Muscle layer of colon (tissue), 2 donors: ENCODE results near the gene LPXN.

Experiments used
- H3K27ac ChIP-seq: one replicate; pipeline ENCODE4 v1.7.0; 2013; ENCODE audit warnings: low read depth, mild to moderate bottlenecking, low read length, moderate library complexity
- H3K27me3 ChIP-seq, 2 donors: one replicate each; pipeline ENCODE4 v1.7.0; 2013; ENCODE audit warnings: low read length in 2 of 2, mild to moderate bottlenecking in 2 of 2; ENCODE audit not compliant: insufficient read depth in 2 of 2, control insufficient read depth in 1 of 2
- H3K36me3 ChIP-seq: one replicate; pipeline ENCODE4 v1.7.0; 2013; ENCODE audit warnings: mild to moderate bottlenecking, low read length; ENCODE audit not compliant: insufficient read depth
- H3K4me1 ChIP-seq: one replicate; pipeline ENCODE4 v1.7.0; 2013; ENCODE audit warnings: mild to moderate bottlenecking, low read length; ENCODE audit not compliant: insufficient read depth
- H3K4me3 ChIP-seq, 2 donors: one replicate each; pipeline ENCODE4 v1.7.0; 2013; ENCODE audit warnings: low read length in 2 of 2, low read depth in 1 of 2, mild to moderate bottlenecking in 1 of 2, moderate library complexity in 1 of 2
- H3K9ac ChIP-seq: one replicate; pipeline ENCODE4 v1.7.0; 2013; ENCODE audit warnings: low read length
- H3K9me3 ChIP-seq: one replicate; pipeline ENCODE4 v1.7.0; 2013; ENCODE audit warnings: mild to moderate bottlenecking, low read length
- donor health status: abdominal sarcoma.
- donor health status: Adenocarcinoma of cecum.

Gene LPXN

GRCh38 chr11:58508814-58509213, 66.8 kb downstream of the LPXN start:
- H3K9ac ChIP-seq, result no peak overlapping the region
- H3K4me1 ChIP-seq, result no peaks in the 10 kb centered on the region

GRCh38 chr11:58508005-58508404, 67.7 kb downstream of the LPXN start, which contains the start of gene OR5B21:
Gene OR5B21 (minus strand): TSS chr11:58508105. CDS start chr11:58508105, 0 bp downstream.
- Histone ChIP-seq H3K9ac (no peak within 1 kb of the TSS), H3K9me3 (no peaks in the 10 kb centered on the region), H3K4me3 (no peak within 1 kb of the TSS), H3K36me3 (no peaks in the 10 kb centered on the region), H3K27ac (no peak within 1 kb of the TSS), H3K4me1 (no peaks in the 10 kb centered on the region), H3K27me3 (no peaks in the 10 kb centered on the region)

More at GRCh38 chr11:58508814-58509213, 66.8 kb downstream of the LPXN start:
- Histone ChIP-seq H3K4me3 (no peak overlapping the region), H3K9me3 (no peaks in the 10 kb centered on the region), H3K27me3 (no peaks in the 10 kb centered on the region), H3K36me3 (no peaks in the 10 kb centered on the region), H3K27ac (no peak overlapping the region)

- Histone ChIP-seq H3K27ac (no peak overlapping the region), H3K4me3 (no peak overlapping the region), H3K9me3 (no peaks in the 10 kb centered on the region), H3K9ac (no peak overlapping the region), H3K36me3 (no peaks in the 10 kb centered on the region), H3K27me3 (no peaks in the 10 kb centered on the region), H3K4me1 (no peaks in the 10 kb centered on the region)
Observed at GRCh38 chr11:58507355-58507754, 68.3 kb downstream of the LPXN start.

DNA sequence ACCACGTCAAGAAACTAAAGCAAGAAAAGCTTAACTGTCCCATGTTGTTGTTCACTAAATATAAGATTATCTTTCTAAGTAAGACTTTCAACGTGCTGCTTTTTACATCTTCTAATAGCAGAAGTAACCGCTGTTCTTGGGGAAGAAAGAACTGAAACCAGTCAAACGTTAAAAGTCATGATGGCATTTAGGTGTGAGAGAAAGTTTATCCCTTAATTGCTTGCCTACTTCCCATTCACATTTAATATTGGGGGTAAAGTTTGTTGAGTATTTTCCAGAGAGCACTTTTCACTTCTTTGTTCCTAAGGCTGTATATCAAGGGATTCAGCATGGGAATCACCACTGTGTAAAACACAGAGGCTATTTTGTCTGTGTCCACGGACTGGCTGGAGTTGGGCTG, 68.7 kb downstream of the LPXN start:
- Histone ChIP-seq H3K27me3 (no peaks in the 10 kb centered on the region), H3K4me1 (no peaks in the 10 kb centered on the region), H3K27ac (no peak overlapping the region), H3K4me3 (no peak overlapping the region), H3K9ac (no peak overlapping the region), H3K36me3 (no peaks in the 10 kb centered on the region), H3K9me3 (no peaks in the 10 kb centered on the region)

DNA sequence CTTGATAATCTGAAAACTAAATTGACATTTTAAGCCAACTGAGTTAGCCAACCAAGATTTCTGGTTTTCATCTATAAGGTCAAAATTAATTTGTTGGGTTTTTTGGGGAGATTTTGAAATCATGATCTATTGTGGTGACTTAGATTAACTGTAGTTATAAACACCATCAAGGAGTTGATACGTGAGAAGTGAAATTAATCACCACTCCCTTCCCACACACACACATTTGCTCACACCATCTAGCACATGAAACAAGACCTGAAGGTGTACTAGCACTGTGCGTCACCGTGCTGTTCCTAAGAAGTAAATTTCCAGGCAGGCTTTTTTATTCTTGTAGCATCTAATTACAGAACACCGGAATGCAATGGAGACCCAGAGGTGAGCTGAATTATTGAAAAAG, 69.8 kb downstream of the LPXN start:
- Histone ChIP-seq H3K27me3 (no peaks in the 10 kb centered on the region), H3K36me3 (no peaks in the 10 kb centered on the region), H3K4me1 (no peaks in the 10 kb centered on the region), H3K9me3 (no peaks in the 10 kb centered on the region), H3K27ac (no peak overlapping the region), H3K9ac (no peak overlapping the region), H3K4me3 (no peak overlapping the region)

DNA sequence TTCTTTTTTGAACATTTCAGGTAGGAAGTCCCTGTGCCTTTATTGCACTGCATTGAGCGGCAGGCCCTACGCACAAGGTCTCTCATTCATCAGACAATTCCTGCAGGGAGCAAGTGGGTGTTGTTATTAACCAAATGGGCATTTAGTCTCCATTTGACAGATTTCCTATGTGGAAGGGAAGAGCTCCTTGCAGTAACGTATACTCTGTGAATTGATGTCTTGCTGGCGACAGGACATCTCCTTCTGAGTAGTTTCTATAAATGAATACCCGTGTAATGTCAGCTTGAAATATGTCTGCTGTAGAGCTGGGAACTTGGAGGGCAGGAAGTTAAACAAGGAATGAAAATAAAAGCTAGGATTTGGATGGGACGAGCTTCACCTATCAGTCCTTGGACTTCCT, 71.4 kb downstream of the LPXN start:
- Histone ChIP-seq H3K27ac (no peak overlapping the region), H3K9ac (no peak overlapping the region), H3K27me3 (no peaks in the 10 kb centered on the region), H3K4me3 (no peak overlapping the region), H3K4me1 (no peaks in the 10 kb centered on the region), H3K36me3 (no peaks in the 10 kb centered on the region), H3K9me3 (no peaks in the 10 kb centered on the region)

DNA sequence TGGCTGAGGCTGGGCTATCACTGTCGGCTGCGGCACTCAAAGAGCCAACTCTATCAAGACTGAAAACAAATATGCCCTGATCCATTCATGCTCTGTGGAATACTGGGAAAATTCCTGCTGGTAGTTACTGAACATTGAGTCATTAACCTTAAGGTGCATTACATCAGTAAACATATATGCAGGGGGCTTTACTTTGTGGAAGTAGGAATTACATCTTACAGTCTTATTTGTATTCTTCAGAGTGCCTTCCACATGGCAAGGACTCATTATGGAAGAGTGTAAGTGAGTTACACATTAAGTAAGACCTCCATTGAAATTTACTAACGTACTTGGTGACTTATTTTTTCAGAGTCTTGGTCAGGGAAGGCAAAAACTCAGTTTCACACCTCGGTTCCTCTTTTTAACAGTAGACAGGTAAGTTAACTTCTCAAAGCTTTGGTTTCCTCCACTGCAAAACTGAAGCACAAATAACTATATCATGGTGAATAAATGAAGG, 72.2 kb downstream of the LPXN start:
- Histone ChIP-seq H3K27ac (no peak overlapping the region), H3K9ac (no peak overlapping the region), H3K4me3 (no peak overlapping the region), H3K4me1 (no peaks in the 10 kb centered on the region), H3K27me3 (no peaks in the 10 kb centered on the region), H3K9me3 (no peaks in the 10 kb centered on the region), H3K36me3 (no peaks in the 10 kb centered on the region)

DNA sequence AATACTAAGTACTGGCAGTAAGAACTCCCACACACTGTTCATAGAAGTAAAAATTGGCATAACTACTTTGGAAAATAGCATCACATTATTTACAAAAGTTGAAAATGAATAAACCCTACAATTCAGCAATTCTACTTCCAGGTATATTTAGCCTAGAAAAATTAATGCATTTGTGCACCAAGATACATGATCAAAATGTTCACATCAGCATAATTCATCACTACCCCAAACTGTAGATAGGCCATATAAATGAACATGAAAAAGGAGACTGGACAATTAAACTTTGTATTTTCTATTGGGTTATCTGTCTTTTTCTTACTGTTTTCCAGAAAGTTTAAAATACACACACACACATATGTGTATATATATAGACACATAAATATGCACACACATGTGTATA, 73.7 kb downstream of the LPXN start:
- Histone ChIP-seq H3K4me1 (no peaks in the 10 kb centered on the region), H3K27me3 (no peaks in the 10 kb centered on the region), H3K4me3 (no peak overlapping the region), H3K9me3 (no peaks in the 10 kb centered on the region), H3K9ac (no peak overlapping the region), H3K27ac (no peak overlapping the region), H3K36me3 (no peaks in the 10 kb centered on the region)

DNA sequence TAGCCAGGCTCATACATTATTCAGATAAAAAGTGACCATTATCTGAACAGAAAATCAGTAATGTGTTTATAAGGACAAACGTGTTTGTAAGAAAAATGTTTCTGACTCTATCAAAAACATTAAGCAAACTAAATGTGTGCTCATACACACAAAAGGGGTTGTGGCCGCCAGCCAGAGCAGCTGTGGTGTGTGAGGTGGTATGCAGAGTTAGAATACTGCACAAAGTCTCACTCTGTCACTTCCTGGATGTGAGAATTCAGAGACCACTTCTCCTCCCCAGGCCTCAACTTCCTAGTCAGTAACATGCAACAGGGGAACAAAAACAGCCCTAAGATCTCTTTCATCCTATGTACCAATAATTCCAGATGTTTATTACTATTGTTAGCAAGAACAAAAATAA, 77.2 kb downstream of the LPXN start:
- Histone ChIP-seq H3K27ac (no peak overlapping the region), H3K9me3 (no peaks in the 10 kb centered on the region), H3K4me1 (no peaks in the 10 kb centered on the region), H3K9ac (no peak overlapping the region), H3K4me3 (no peak overlapping the region), H3K27me3 (no peaks in the 10 kb centered on the region), H3K36me3 (no peaks in the 10 kb centered on the region)

GRCh38 chr11:58497951-58498350, 77.7 kb downstream of the LPXN start:
- H3K9me3 ChIP-seq, result no peaks in the 10 kb centered on the region
- H3K9ac ChIP-seq, result no peak overlapping the region
- H3K4me1 ChIP-seq, result no peaks in the 10 kb centered on the region
- no peaks in the 10 kb centered on the region for H3K36me3 ChIP-seq
- H3K27me3 ChIP-seq, result no peaks in the 10 kb centered on the region
- H3K27ac ChIP-seq, result no peak overlapping the region
- no peak overlapping the region for H3K4me3 ChIP-seq

DNA sequence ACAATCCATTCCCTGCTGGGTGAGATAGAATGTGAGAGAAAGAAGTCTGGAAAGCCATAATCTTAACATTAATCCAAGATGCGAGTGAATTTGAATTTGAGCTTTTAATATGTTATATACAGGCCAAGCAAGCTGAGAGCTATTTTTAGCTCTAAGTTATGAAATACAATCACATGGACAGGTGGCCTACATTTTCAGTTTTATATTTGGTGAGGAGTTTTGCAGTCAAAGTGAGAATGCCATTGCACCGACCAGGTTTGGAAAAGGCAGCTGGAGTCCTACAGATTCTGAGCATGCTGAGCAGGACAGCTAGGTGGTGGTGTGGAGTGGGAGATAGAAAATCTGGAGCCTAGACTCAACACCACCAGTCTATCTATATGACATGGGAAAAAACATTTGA, 79.8 kb downstream of the LPXN start:
- Histone ChIP-seq H3K9me3 (no peaks in the 10 kb centered on the region), H3K27me3 (no peaks in the 10 kb centered on the region), H3K4me3 (no peak overlapping the region), H3K36me3 (no peaks in the 10 kb centered on the region), H3K4me1 (no peaks in the 10 kb centered on the region), H3K27ac (no peak overlapping the region), H3K9ac (no peak overlapping the region)

DNA sequence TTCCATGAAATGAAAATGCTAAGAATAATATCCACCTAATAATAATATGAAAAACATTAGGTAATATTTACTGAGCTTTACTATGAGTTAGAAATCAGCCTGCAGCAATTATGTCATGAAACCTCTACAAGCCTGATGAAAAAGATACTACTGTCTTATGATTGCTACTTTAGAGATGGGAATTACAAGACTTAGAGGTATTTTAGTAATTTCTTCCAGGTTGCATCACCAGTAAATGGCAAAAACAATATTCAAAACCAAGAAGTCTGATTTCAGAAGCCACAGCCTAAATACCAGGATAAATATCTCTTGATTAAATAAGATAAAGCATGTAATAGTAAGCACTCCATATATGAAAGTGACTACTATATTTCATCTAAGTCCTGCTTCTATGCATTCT, 81.6 kb downstream of the LPXN start:
- Histone ChIP-seq H3K36me3 (no peaks in the 10 kb centered on the region), H3K9ac (no peak overlapping the region), H3K9me3 (no peaks in the 10 kb centered on the region), H3K27me3 (no peaks in the 10 kb centered on the region), H3K4me3 (no peak overlapping the region), H3K4me1 (no peaks in the 10 kb centered on the region), H3K27ac (no peak overlapping the region)
